Effector memory CD4-positive, alpha-beta T cell (primary cell): ENCODE measurements around the gene NCL.
A peak's percentile ranks its signal among the peaks of the same experiment; 100 is the strongest.
"Not testable (repeated sequence)": the region's sequence is repeated elsewhere in the genome, so short reads cannot be mapped to it uniquely, and the experiment has no call there.

Experiments used
- DNase-seq, 3 donors: peaks; one replicate each; pipeline ENCODE4 v3.0.0-alpha.2; 2020
- H3K27ac ChIP-seq: 2 replicates; pipeline ENCODE4 v1.7.0; 2013; ENCODE audit warnings: mild to moderate bottlenecking, low read length, moderate library complexity; ENCODE audit not compliant: insufficient read depth, poor library complexity, severe bottlenecking
- H3K27me3 ChIP-seq: replicated peaks from 2 replicates; pipeline ENCODE4 v1.7.0; 2013; ENCODE audit warnings: mild to moderate bottlenecking, low read length; ENCODE audit not compliant: insufficient read depth, control insufficient read depth, poor library complexity, severe bottlenecking
- H3K36me3 ChIP-seq: 2 replicates; pipeline ENCODE4 v1.7.0; 2013; ENCODE audit warnings: mild to moderate bottlenecking, low read length, moderate library complexity; ENCODE audit not compliant: control insufficient read depth, insufficient read depth
- H3K4me1 ChIP-seq: 2 replicates; pipeline ENCODE4 v1.7.0; 2013; ENCODE audit warnings: low read length, mild to moderate bottlenecking; ENCODE audit not compliant: control insufficient read depth, insufficient read depth, poor library complexity, severe bottlenecking
- H3K4me3 ChIP-seq: 2 replicates; pipeline ENCODE4 v1.7.0; 2013; ENCODE audit warnings: low read length, low read depth, mild to moderate bottlenecking; ENCODE audit not compliant: insufficient read depth, poor library complexity, severe bottlenecking
- H3K9me3 ChIP-seq: 2 replicates; pipeline ENCODE4 v1.7.0; 2013; ENCODE audit warnings: mild to moderate bottlenecking, low read length, moderate library complexity; ENCODE audit not compliant: control insufficient read depth

Gene NCL

GRCh38 chr2:231408304-231408703 is 56.0 kb downstream of the NCL start:
- not testable (repeated sequence) for H3K36me3 ChIP-seq, H3K4me3 ChIP-seq, DNase-seq, H3K9me3 ChIP-seq, H3K4me1 ChIP-seq, H3K27ac ChIP-seq
- H3K27me3 ChIP-seq: peaks cover 10% of the 10 kb centered on the region

- not testable (repeated sequence) for H3K36me3 ChIP-seq, H3K27me3 ChIP-seq, H3K27ac ChIP-seq, DNase-seq, H3K4me3 ChIP-seq, H3K4me1 ChIP-seq, H3K9me3 ChIP-seq
Measured at GRCh38 chr2:231407686-231408085, 56.6 kb downstream of the NCL start.

DNA sequence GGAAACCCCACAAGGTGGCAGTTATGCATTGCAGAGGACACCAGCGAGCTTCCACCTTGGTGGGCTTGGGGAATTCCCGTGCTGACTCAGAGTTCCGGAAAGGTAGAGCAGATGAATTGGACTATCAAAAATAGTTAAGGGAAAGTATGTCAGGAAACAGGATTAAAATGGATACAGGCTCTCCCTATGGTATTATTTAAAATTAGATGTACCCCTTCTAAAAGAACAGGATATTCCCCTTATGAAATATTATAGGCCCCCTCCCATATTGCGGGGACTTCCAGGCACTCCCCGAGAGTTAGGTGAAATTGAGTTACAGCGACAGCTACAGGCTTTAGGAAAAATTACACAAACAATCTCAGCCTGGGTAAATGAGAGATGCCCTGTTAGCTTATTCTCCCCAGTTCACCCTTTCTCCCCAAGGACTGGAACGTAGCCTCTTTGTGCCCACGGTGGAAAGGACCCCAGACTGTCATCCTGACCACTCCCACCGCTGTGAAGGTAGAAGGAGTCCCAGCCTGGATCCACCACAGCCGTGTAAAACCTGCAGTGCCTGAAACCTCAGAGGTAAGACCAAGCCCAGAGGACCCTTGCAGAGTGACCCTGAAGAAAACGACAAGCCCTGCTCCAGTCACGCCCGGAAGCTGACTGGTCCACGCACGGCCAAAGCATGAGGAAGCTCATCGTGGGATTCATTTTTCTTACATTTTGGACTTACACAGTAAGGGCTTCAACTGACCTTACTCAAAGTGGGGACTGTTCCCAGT is 58.5 kb downstream of the NCL start:
- not testable (repeated sequence) for H3K4me1 ChIP-seq, H3K27me3 ChIP-seq, H3K4me3 ChIP-seq, H3K9me3 ChIP-seq, H3K36me3 ChIP-seq, H3K27ac ChIP-seq
- DNase-seq: peak in 2 of 3 donors; percentile 5 to 20

GRCh38 chr2:231404183-231404578 is 60.1 kb downstream of the NCL start:
- DNase-seq, H3K9me3 ChIP-seq, H3K27ac ChIP-seq, H3K36me3 ChIP-seq, H3K27me3 ChIP-seq, H3K4me3 ChIP-seq, H3K4me1 ChIP-seq: not testable (repeated sequence)
